ENCODE data around the gene POLR2F.
"Not testable (repeated sequence)": the region's sequence is repeated elsewhere in the genome, so short reads cannot be mapped to it uniquely, and the experiment has no call there.

POLR2F gene

GRCh38 chr22:37951305-37951704 lies 2.2 kb upstream of the POLR2F start:
- DNase-seq (ENCODE audit: low spot score): peak; percentile 39

GRCh38 chr22:37952629-37953028 lies 870 bp upstream of the POLR2F start:
- FAIRE-seq; DNase-seq (ENCODE audit: low spot score): not testable (repeated sequence)

More at GRCh38 chr22:37951305-37951704, 2.2 kb upstream of the POLR2F start:
- FAIRE-seq: no peak

- FAIRE-seq (no peak), DNase-seq (ENCODE audit: low spot score) (peak; percentile 27)
These were observed 450 bp upstream of the POLR2F start for GRCh38 chr22:37953062-37953436.

GRCh38 chr22:37954686-37955085 lies 1.2 kb downstream of the POLR2F start:
- FAIRE-seq (no peak), DNase-seq (ENCODE audit: low spot score) (no peak)

- DNase-seq (ENCODE audit: low spot score); FAIRE-seq: not testable (repeated sequence)
These were observed 2.4 kb downstream of the POLR2F start for GRCh38 chr22:37955825-37956397.

- DNase-seq (ENCODE audit: low spot score) (no peak), FAIRE-seq (no peak)
These were observed 3.7 kb downstream of the POLR2F start for GRCh38 chr22:37957232-37957631.

GRCh38 chr22:37959231-37959825 lies 5.8 kb downstream of the POLR2F start:
- no peak for DNase-seq (ENCODE audit: low spot score)

GRCh38 chr22:37961062-37961461 lies 7.6 kb downstream of the POLR2F start:
- DNase-seq (ENCODE audit: low spot score): no peak
- no peak for FAIRE-seq

More at GRCh38 chr22:37959231-37959825, 5.8 kb downstream of the POLR2F start:
- FAIRE-seq: peak; percentile 35

GRCh38 chr22:37965940-37966664 lies 12.6 kb downstream of the POLR2F start:
- FAIRE-seq: no peak
- DNase-seq (ENCODE audit: low spot score): no peak

- FAIRE-seq (no peak), DNase-seq (ENCODE audit: low spot score) (no peak)
These were observed 13.6 kb downstream of the POLR2F start for GRCh38 chr22:37967147-37967546.

GRCh38 chr22:37967637-37968451 lies 14.3 kb downstream of the POLR2F start:
- FAIRE-seq: no peak
- no peak for DNase-seq (ENCODE audit: low spot score)

GRCh38 chr22:37968452-37969251 lies 15.2 kb downstream of the POLR2F start:
- FAIRE-seq: no peak
- no peak for DNase-seq (ENCODE audit: low spot score)

GRCh38 chr22:37970864-37971263 lies 17.4 kb downstream of the POLR2F start:
- no peak for FAIRE-seq

GRCh38 chr22:37971475-37972434 lies 18.3 kb downstream of the POLR2F start:
- DNase-seq (ENCODE audit: low spot score) (no peak), FAIRE-seq (no peak)

More at GRCh38 chr22:37970864-37971263, 17.4 kb downstream of the POLR2F start:
- no peak for DNase-seq (ENCODE audit: low spot score)

GRCh38 chr22:37972527-37972926 lies 19.0 kb downstream of the POLR2F start:
- DNase-seq (ENCODE audit: low spot score) (no peak), FAIRE-seq (no peak)

GRCh38 chr22:37973271-37974170 lies 20.0 kb downstream of the POLR2F start:
- DNase-seq (ENCODE audit: low spot score) (no peak), FAIRE-seq (peak; percentile 79)

- no peak for DNase-seq (ENCODE audit: low spot score)
- FAIRE-seq: no peak
These were observed 21.7 kb downstream of the POLR2F start for GRCh38 chr22:37975153-37975552.

GRCh38 chr22:37976022-37976421 lies 22.5 kb downstream of the POLR2F start:
- FAIRE-seq; DNase-seq (ENCODE audit: low spot score): not testable (repeated sequence)

GRCh38 chr22:37976547-37976946 lies 23.0 kb downstream of the POLR2F start:
- no peak for DNase-seq (ENCODE audit: low spot score)
- no peak for FAIRE-seq
